HL-60 (cell line): ENCODE results near the gene GRID2.
"Not testable (repeated sequence)": the region's sequence is repeated elsewhere in the genome, so short reads cannot be mapped to it uniquely, and the experiment has no call there.

Source experiments
- DNase-seq, 2 experiments: peaks; one replicate each; pipeline ENCODE4 v3.0.0-alpha.2; 2010 to 2020; ENCODE audit warnings: low read depth in 1 of 2, low spot score in 1 of 2
- H3K27ac ChIP-seq: fragments of 250-450 bp; sonication (Bioruptor Pico); replicated peaks from 2 replicates; pipeline ENCODE4 v1.5.1; 2020; ENCODE audit warnings: mild to moderate bottlenecking, moderate library complexity
- H3K27me3 ChIP-seq: fragments of 250-450 bp; sonication (Bioruptor Pico); 2 replicates; pipeline ENCODE4 v1.5.1; 2021; ENCODE audit warnings: mild to moderate bottlenecking, moderate library complexity; ENCODE audit not compliant: insufficient read depth, poor library complexity, severe bottlenecking
- H3K4me3 ChIP-seq: replicated peaks from 2 replicates; pipeline ENCODE4 v1.5.1; 2011; ENCODE audit warnings: mild to moderate bottlenecking, control low read depth, low read length; ENCODE audit not compliant: insufficient read depth
- GABPA ChIP-seq: IDR thresholded peaks from 2 replicates; pipeline ENCODE4 v1.6.1; 2012; ENCODE audit warnings: low read depth
- POLR2AphosphoS5 ChIP-seq: IDR thresholded peaks from 2 replicates; pipeline ENCODE4 v1.6.1; 2012; ENCODE audit warnings: low read depth
- REST ChIP-seq: IDR thresholded peaks from 2 replicates; pipeline ENCODE4 v1.6.1; 2012; ENCODE audit warnings: low read depth; ENCODE audit not compliant: insufficient replicate concordance
- SPI1 ChIP-seq: IDR thresholded peaks from 2 replicates; pipeline ENCODE4 v1.6.1; 2012; ENCODE audit warnings: low read depth, mild to moderate bottlenecking, borderline replicate concordance
- TF ChIP-seq, protein P1 (sequence below): IDR thresholded peaks from one replicate; pipeline ENCODE4 v1.5.1; 2011; ENCODE audit warnings: low read length, control low read depth, inconsistent platforms; ENCODE audit not compliant: insufficient read depth

Gene GRID2

GRCh38 chr4:93289831-93290230 is 986.1 kb downstream of the GRID2 start:
- DNase-seq, result no peak
- TF ChIP-seq, protein P1, sequence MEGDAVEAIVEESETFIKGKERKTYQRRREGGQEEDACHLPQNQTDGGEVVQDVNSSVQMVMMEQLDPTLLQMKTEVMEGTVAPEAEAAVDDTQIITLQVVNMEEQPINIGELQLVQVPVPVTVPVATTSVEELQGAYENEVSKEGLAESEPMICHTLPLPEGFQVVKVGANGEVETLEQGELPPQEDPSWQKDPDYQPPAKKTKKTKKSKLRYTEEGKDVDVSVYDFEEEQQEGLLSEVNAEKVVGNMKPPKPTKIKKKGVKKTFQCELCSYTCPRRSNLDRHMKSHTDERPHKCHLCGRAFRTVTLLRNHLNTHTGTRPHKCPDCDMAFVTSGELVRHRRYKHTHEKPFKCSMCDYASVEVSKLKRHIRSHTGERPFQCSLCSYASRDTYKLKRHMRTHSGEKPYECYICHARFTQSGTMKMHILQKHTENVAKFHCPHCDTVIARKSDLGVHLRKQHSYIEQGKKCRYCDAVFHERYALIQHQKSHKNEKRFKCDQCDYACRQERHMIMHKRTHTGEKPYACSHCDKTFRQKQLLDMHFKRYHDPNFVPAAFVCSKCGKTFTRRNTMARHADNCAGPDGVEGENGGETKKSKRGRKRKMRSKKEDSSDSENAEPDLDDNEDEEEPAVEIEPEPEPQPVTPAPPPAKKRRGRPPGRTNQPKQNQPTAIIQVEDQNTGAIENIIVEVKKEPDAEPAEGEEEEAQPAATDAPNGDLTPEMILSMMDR, result no peak
- TF ChIP-seq POLR2AphosphoS5, result no peak
- TF ChIP-seq GABPA, result no peak
- TF ChIP-seq REST, result no peak
- TF ChIP-seq SPI1, result no peak
- Histone ChIP-seq H3K27me3 (no peaks in the 10 kb centered on the region), H3K4me3 (no peak overlapping the region), H3K27ac (no peak overlapping the region)

DNA sequence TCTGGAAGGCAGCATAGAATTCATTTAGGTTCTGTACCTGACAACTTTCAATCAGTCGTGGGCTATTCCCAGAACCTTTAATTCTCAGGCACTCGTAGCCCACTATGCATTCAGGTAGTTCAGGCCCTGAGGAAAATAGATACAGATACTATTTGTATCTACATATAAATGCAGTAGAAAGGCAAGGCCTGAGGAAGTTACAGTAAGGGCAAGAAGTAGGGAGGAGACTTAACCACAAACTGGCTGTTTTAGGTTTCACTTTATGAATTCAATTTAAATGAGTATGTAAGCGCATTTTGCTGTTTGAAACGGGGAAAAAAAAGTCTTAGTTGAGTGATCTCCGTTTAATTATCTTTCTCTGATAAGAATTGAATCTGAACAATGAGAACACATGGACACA is 995.4 kb downstream of the GRID2 start:
- no peak for DNase-seq
- no peak for TF ChIP-seq GABPA
- no peak for TF ChIP-seq POLR2AphosphoS5
- TF ChIP-seq REST, result no peak
- TF ChIP-seq, protein P1, result no peak
- TF ChIP-seq SPI1, result no peak

DNA sequence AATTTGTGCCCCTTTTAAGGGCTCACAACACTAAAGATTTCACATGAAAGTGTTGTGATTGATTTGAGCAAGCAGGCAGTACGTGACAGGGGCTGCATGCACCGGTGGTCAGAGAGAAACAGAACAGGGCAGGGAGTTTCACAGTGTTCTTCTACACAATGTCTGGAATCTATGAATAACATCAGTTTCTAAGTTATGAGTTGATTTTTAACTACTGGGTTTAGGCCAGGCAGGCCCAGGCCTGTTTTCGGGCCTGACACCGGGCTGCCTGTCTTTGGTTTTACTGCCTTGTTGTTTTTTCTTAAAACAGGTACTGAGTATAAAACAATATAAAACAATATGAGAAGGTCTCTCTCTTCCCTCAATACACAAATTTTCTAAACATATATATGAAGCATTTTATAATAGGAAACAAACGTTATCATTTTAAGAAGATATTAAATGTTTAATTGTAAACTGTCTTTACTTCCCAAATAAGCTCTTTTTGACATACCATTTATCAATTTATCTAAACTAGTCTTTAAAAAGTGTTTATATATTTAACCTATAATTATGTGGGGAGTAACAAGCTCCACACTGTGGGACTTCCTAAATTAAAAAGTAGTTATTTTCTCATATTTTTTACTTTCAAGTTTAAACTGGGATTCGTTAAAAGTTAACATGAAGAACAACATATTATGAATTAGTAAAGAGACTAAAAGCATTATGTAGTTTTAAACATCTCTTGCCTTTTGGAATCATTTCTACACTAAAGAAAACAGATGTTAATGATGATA is 997.2 kb downstream of the GRID2 start:
- not testable (repeated sequence) for H3K27me3 ChIP-seq, H3K4me3 ChIP-seq, H3K27ac ChIP-seq, DNase-seq

More for the DNA sequence above, 995.4 kb downstream of the GRID2 start:
- no peaks in the 10 kb centered on the region for H3K27me3 ChIP-seq
- no peak overlapping the region for H3K4me3 ChIP-seq
- H3K27ac ChIP-seq, result no peak overlapping the region

- TF ChIP-seq REST (no peak), SPI1 (no peak), GABPA (no peak), POLR2AphosphoS5 (no peak)
- TF ChIP-seq, protein P1, result no peak
- no peaks in the 10 kb centered on the region for H3K27me3 ChIP-seq
- H3K4me3 ChIP-seq, result no peak overlapping the region
- no peak for DNase-seq
- no peak overlapping the region for H3K27ac ChIP-seq
Observed at GRCh38 chr4:93302310-93302709, 998.5 kb downstream of the GRID2 start.
